ENCODE measurements around the gene RPS6KA1. TPM values are rescaled to one million over a fixed set of nuclear protein-coding genes. Genes with fewer than 3 reads are reported as not detected.

The RPS6KA1 gene
- total RNA-seq, 2 donors from 2014 or later: 41.3 TPM

- Mint-ChIP-seq H3K27me3 (ENCODE audit: insufficient read depth) (no peaks in the 10 kb centered on the region), H3K4me1 (peaks cover 3% of the 10 kb centered on the region), H3K27ac (peak overlapping the region; percentile 46), H3K9me3 (no peaks in the 10 kb centered on the region), H3K4me3 (no peak overlapping the region), H3K36me3 (ENCODE audit: low read depth) (peaks cover 23% of the 10 kb centered on the region)
- H3K9ac ChIP-seq (ENCODE audit: extremely low read depth, low read length, poor library complexity, severe bottlenecking): no peak overlapping the region
- H3K36me3 ChIP-seq (ENCODE audit: control insufficient read depth, insufficient read depth, low read length): no peaks in the 10 kb centered on the region
- no peaks in the 10 kb centered on the region for H3K27me3 ChIP-seq (ENCODE audit: control insufficient read depth, insufficient read depth, low read length, poor library complexity, severe bottlenecking)
- no peaks in the 10 kb centered on the region for H3K4me1 ChIP-seq (ENCODE audit: control insufficient read depth, insufficient read depth, low read length)
- H3K4me3 ChIP-seq (ENCODE audit: low read length): no peak overlapping the region
- no peak for TF ChIP-seq CTCF (conservative IDR thresholded peaks at IDR 0.05)
- no peaks in the 10 kb centered on the region for H3K9me3 ChIP-seq (ENCODE audit: control insufficient read depth, low read length)
- DNase-seq: no peak
- no peak overlapping the region for H3K27ac ChIP-seq (ENCODE audit: low read depth, low read length)
- 95 to 98% methylated on average over 6 to 7 of the region's 7 CpGs for WGBS, 2 experiments (ENCODE audit: insufficient coverage in 1 of 2, insufficient read length in 1 of 2)
Measured at GRCh38 chr1:26546819-26547218, 17.3 kb downstream of the RPS6KA1 start.

- Mint-ChIP-seq H3K4me1 (no peaks in the 10 kb centered on the region), H3K9me3 (no peaks in the 10 kb centered on the region), H3K27ac (no peak overlapping the region), H3K27me3 (ENCODE audit: insufficient read depth) (no peaks in the 10 kb centered on the region), H3K36me3 (ENCODE audit: low read depth) (peaks cover 34% of the 10 kb centered on the region), H3K4me3 (no peak overlapping the region)
- Histone ChIP-seq H3K9ac (ENCODE audit: extremely low read depth, low read length, poor library complexity, severe bottlenecking) (no peak overlapping the region), H3K4me1 (ENCODE audit: control insufficient read depth, insufficient read depth, low read length) (no peaks in the 10 kb centered on the region), H3K27me3 (ENCODE audit: control insufficient read depth, insufficient read depth, low read length, poor library complexity, severe bottlenecking) (no peaks in the 10 kb centered on the region), H3K27ac (ENCODE audit: low read depth, low read length) (no peak overlapping the region), H3K9me3 (ENCODE audit: control insufficient read depth, low read length) (no peaks in the 10 kb centered on the region), H3K4me3 (ENCODE audit: low read length) (no peak overlapping the region), H3K36me3 (ENCODE audit: control insufficient read depth, insufficient read depth, low read length) (peaks cover 10% of the 10 kb centered on the region)
- WGBS, 2 experiments (ENCODE audit: insufficient coverage in 1 of 2, insufficient read length in 1 of 2): 92 to 95% methylated on average over 3 of the region's 3 CpGs
- DNase-seq: no peak
- TF ChIP-seq CTCF (conservative IDR thresholded peaks at IDR 0.05): no peak
Measured at GRCh38 chr1:26548841-26549240, 19.3 kb downstream of the RPS6KA1 start.

GRCh38 chr1:26550946-26551345 is 21.4 kb downstream of the RPS6KA1 start:
- Histone ChIP-seq H3K4me1 (ENCODE audit: control insufficient read depth, insufficient read depth, low read length) (no peaks in the 10 kb centered on the region), H3K27ac (ENCODE audit: low read depth, low read length) (no peak overlapping the region), H3K9ac (ENCODE audit: extremely low read depth, low read length, poor library complexity, severe bottlenecking) (no peak overlapping the region), H3K9me3 (ENCODE audit: control insufficient read depth, low read length) (no peaks in the 10 kb centered on the region), H3K4me3 (ENCODE audit: low read length) (no peak overlapping the region), H3K36me3 (ENCODE audit: control insufficient read depth, insufficient read depth, low read length) (peaks cover 16% of the 10 kb centered on the region), H3K27me3 (ENCODE audit: control insufficient read depth, insufficient read depth, low read length, poor library complexity, severe bottlenecking) (no peaks in the 10 kb centered on the region)
- Mint-ChIP-seq H3K9me3 (no peaks in the 10 kb centered on the region), H3K4me3 (no peak overlapping the region), H3K27me3 (ENCODE audit: insufficient read depth) (no peaks in the 10 kb centered on the region), H3K4me1 (no peaks in the 10 kb centered on the region), H3K27ac (no peak overlapping the region), H3K36me3 (ENCODE audit: low read depth) (peaks cover 37% of the 10 kb centered on the region)
- no peak for TF ChIP-seq CTCF (conservative IDR thresholded peaks at IDR 0.05)
- no peak for DNase-seq
- 94 to 95% methylated on average over 2 to 3 of the region's 3 CpGs for WGBS, 2 experiments (ENCODE audit: insufficient coverage in 1 of 2, insufficient read length in 1 of 2)

Data from endodermal cell (in vitro differentiated cells).